T47D (cell line): Measurements from ENCODE around the gene KRT2.

Experiments used
- DNase-seq, 2 experiments: peaks; one replicate each; pipeline versions ENCODE4 v3.0.0 to v3.0.0-alpha.2; 2011 to 2012; ENCODE audit warnings: low read depth in 1 of 2, low spot score in 1 of 2
- JUND ChIP-seq: IDR thresholded peaks from 2 replicates; pipeline ENCODE4 v1.6.1; 2012; ENCODE audit warnings: low read depth
- in situ Hi-C: cut with HindIII; loops from 2 replicates; pipeline ENCODE4 v1.10.0; 2016; ENCODE audit warnings: low sequenced_read_pairs, low pct_unique_long_range_greater_than_20kb

Gene KRT2

DNA sequence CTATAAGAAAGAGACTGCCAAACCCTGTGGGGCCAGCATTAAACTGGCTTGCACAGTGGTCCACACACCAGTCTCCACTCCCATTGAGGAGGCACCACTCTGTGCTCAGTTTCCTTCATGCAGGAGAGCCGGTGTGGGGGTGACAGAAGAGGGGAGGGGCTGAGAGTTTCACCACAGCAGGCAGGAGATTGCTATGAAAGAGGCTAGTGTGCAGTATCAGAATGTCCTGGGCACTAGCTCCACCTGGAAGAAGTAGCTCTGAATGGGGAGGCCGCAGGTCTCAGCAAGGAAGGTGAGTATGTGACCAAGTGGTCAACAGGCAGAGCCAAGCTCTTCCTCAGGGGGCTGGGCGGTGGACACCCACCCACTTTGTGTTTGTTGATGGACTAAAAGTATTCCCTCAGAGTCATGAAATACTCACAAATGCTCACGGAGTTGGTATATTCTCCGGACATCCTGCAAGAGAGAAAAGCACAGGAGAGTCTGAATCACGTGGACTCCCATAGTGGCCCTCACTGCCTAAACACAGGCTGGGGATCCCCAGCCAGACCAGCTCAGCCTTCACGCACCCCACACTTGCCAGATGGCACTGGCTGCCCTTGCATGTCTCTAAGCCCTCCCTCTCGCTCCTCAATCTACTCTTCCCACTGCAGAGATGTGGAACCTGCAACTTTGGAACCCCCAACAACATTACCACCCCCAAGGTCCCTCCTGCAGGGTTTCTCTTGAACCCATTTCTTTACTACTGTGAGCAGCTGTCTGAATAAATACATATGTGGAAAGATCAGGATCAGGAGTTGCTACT, 43.0 kb downstream of the KRT2 start:
- in situ Hi-C loops = no loop called here
- DNase-seq = no peak
- TF ChIP-seq JUND = no peak

DNA sequence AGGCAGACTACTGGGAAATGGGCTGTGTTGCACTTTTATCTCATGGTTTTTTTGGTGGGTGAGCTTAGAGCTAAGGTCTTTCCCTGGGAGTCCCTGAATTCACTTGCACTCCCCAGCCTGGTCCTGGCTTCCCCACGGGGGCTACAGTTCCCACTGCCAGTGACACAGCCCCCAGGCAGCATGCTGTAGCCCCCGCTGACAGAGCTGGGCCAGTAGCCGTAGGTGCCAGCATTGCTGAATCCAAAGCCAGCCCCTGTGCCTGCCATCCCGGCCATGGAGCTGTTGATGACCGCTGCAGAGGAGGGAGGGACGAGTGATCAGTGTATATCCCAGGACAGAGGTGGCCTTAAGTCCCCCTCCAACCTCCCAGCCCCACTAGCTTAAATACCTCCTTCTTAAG, 43.9 kb downstream of the KRT2 start:
- in situ Hi-C loops = no loop called here
- no peak for TF ChIP-seq JUND
- DNase-seq = no peak

DNA sequence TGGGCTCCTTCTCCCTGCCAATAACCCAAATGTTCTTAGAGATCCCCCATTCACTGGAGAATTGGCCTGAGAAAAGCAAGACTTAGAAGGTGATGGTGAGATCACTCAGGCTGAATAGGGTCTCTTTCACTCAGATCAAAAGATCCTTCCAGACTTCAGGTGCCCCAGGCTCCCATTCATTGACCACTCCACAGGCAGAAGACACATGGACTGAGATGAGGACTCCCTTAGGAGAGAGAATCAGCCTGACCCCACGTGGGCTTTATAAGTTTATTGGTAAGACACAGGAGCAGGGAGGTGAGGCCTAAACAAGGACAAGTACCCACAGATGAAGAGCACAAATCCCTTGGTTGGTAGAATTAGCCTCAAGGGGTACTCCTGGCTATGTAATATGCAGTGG, 44.7 kb downstream of the KRT2 start:
- in situ Hi-C loops = no loop called here
- no peak for DNase-seq
- TF ChIP-seq JUND = no peak

DNA sequence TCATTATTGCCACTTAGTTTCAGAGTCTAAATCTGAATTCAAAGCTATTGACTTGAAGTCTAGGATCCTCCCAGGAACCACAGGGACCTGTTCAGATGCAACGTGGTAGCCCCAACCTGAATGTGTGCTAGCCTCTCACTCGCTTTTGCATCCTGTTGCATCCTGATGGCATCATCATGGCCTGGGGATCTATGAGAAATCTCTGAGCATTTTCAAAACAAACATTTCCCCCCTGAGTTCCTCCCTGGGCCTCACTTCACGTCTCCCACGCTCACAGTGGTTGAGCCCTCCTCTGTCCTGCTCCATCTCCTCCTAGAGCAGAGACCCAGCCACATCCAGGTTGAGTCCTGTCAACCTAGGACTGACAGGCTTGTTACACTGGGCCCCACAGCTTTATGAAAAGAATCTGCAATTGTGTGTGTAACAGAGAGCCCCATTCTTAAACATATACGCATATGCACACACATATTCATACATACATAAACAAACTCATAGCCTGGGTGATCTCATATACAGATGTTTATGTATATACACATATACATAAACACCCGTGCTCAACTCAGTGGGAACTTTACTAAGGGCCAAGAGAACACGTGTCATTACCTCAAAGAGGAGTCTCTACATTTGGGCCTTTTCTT, 45.3 kb downstream of the KRT2 start:
- in situ Hi-C loops = no loop called here
- no peak for TF ChIP-seq JUND
- no peak for DNase-seq

DNA sequence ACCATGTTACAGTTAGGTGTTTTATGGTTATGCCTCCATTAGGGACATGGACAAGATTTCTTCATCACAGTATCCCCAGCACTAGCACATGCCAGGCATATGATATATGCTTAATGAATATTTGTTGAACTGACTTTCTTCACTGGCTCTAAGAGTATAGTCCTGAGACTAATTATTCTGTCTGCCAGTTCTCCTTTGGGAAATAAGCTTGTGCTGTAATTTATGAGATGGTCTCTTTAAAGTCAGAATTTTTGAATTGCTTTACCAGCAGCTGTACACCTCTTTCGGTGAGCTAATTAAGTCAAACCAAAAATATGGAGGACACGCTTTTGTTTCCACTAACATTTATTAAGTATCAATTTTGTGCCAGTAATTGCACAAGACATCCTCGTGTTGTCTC, 45.9 kb downstream of the KRT2 start:
- in situ Hi-C loops = no loop called here
- TF ChIP-seq JUND = no peak
- no peak for DNase-seq

DNA sequence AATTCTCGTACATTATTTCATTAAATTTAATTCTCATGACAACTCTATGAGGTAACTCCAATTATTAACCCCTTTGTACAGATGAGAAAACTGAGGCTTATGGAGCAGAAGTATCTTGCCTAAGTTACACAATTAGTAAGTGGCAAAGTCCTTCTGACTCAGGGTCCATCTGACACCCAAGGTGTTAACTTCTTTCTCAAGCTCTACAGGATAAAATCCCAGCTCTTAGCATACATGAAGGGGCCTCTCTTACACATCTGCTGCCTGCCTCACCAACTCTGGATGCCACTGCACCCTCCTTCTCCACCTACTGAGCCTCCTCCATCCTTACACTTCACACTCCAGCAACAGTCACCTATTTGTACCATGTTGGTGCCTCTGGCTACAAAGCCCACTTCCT, 46.5 kb downstream of the KRT2 start:
- TF ChIP-seq JUND = no peak

DNA sequence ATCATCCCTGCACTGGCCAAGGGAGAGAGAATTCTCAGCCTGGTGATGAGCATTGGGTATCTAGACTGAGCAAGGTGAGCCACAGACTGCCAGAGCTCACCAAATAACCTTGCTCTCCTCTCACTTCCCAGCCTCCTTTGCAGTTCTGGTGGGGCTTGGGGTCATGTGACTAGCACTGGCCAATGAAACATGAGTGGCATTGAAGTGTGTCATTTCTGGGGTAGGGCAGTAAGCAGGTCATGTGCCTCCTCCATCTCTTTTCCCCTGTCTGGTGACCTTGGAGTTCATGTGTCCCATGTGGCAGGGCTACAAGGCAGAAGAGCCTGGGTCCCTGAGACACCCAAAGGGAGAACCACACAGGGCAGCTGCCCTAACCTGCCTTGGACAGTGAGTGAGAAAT, 47.2 kb downstream of the KRT2 start:
- no peak for DNase-seq
- in situ Hi-C loops = no loop called here
- TF ChIP-seq JUND = no peak

More for the DNA sequence above, 46.5 kb downstream of the KRT2 start:
- DNase-seq = no peak
- in situ Hi-C loops = no loop called here

DNA sequence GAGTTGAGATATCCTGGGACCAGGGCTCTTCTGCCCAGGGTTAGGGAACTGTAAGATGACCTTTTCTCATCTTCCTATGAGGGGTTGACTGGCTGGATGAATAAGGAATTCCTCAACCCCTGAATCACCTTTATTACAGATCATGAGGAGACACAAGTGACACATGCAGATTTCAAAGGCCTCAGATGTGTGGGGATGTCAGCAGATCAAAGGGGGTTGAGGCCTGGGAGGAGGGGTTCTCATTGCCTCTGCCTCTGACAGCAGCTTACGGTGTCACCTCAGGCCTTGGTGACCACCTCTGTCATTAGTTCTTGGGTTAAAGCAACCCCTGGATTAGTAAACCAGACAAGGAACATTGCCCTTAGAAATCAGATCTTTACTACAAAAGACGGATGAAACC, 48.7 kb downstream of the KRT2 start:
- in situ Hi-C loops = no loop called here

DNA sequence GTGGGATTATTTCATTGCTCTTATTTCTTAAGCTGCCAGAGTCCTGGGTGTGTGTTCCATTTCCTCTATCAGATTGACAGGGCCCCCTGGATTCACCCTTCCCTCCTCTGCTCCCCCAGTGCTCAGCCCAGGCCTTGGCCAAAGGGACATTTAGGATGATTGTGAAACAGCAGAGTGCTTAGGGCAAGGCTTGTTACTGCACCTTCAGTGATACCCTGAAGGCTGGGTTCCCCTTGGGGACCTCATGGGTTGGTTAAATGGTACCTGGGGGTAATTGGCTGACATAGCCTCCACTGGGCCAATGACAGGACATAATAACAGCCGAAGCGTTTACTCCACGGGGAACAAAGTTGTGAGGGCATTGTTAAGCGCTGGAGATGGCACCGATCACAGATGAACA, 49.5 kb downstream of the KRT2 start:
- in situ Hi-C loops = no loop called here
- no peak for DNase-seq
- no peak for TF ChIP-seq JUND

More for the DNA sequence above, 48.7 kb downstream of the KRT2 start:
- no peak for DNase-seq
- TF ChIP-seq JUND = no peak

DNA sequence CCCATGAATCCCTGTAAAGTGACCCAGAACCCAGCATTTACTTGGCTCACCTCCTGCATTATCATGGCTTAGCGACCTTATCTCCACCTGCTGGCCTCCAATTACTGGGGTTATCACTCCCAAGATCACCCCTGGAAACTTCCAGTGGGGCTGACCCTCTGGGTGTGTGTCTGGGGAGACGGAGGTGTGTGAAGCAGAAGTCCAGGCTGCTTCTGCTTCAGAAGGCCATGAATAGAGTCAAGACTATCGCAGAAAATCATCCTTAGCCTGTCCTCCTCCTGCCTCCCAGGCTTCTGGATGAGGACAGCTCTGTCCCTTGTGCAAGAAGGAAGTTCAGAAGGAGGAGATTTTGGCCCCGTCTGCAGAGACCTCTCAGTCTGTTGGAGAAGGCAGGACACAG, 50.3 kb downstream of the KRT2 start:
- TF ChIP-seq JUND = no peak
- DNase-seq = no peak
- in situ Hi-C loops = no loop called here

DNA sequence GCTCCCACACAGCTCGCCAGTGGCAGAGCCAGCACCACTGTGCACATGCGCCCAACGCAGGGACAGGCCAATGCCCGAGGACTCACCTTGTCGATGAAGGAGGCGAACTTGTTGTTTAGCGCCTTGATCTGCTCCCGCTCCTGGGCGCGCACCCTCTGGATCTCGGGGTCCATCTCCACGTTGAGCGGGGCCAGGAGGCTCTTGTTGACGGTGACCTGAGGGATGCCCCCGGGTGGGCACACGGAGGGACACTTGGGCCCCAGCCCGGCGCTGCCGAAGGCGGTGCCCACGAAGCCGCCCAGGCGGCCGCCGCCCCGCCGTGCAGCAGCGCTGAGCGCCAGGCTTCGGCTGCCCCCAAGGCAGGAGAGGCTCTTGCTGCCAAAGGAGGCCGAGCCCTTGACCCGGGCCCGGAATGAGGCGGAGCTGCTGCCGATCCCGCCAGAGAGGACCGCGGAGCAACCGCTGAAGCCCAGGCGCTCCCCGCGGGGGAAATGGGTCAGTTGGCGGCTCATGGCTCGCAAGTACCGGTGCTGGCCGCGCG, 51.0 kb downstream of the KRT2 start, which contains the start of gene KRT72:
Gene KRT72 (minus strand): TSS at position 523 of the 541 bp plus-strand sequence. CDS start 11 bp downstream, at position 512.
- in situ Hi-C loops = no loop called here
- no peak for DNase-seq
- no peak for TF ChIP-seq JUND

DNA sequence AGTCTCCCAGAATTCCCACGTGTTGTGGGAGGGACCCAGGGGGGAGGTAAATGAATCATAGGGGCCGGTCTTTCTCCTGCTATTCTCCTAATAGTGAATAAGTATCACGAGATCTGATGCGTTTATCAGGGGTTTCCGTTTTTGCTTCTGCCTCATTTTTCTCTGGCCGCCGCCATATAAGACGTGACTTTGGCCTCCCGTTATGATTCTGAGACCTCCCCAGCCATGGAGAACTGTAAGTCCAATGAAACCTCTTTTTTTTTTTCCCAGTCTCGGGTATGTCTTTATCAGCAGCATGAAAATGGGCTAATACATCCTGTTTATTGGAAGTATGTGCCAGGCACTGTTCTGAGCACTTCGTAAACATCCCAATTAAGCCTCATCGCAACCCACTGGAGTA, 51.5 kb downstream of the KRT2 start:
- in situ Hi-C loops = no loop called here
- no peak for TF ChIP-seq JUND
- DNase-seq = no peak

DNA sequence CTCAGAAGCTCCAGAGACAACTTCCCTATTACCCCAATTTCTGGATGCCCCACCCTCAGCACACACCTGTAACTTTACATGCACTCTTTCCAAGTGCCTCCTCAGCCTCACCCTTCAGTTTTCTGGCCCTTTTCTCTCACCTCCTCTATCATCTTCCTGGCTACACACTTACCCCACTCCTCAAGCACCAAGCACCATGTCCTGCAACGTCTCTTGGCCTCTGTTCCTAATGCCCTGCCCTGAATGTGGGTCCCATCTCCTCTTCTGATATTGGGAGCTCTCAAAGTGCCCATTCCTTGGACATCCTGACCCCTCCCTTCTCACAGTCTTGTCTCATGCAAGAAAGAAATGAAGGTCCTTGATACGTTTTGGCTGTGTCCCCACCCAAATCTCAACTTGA, 51.9 kb downstream of the KRT2 start:
- no peak for TF ChIP-seq JUND
- no peak for DNase-seq
- in situ Hi-C loops = no loop called here
